ENCODE data around the gene CRIP1.

The CRIP1 gene

GRCh38 chr14:105486163-105486973 is at the start of gene CRIP1:
TSS of gene CRIP1 (plus strand) at chr14:105486886. CDS start at chr14:105487260, 374 bp downstream.
- DNase-seq = peak; percentile 55 to 71 (median 65)

- no peak for DNase-seq
Measured at GRCh38 chr14:105436891-105437722, 49.6 kb upstream of the CRIP1 start.

GRCh38 chr14:105437723-105438500 is 48.8 kb upstream of the CRIP1 start:
- no peak for DNase-seq

GRCh38 chr14:105439179-105439578 is 47.5 kb upstream of the CRIP1 start:
- DNase-seq = no peak

- no peak for DNase-seq
Measured at GRCh38 chr14:105439710-105440553, 46.8 kb upstream of the CRIP1 start.

GRCh38 chr14:105440554-105440900 is 46.2 kb upstream of the CRIP1 start:
- no peak for DNase-seq

GRCh38 chr14:105440992-105441391 is 45.7 kb upstream of the CRIP1 start:
- no peak for DNase-seq

GRCh38 chr14:105442125-105442524 is 44.6 kb upstream of the CRIP1 start:
- no peak for DNase-seq

GRCh38 chr14:105442834-105443233 is 43.9 kb upstream of the CRIP1 start:
- no peak for DNase-seq

GRCh38 chr14:105444859-105445258 is 41.8 kb upstream of the CRIP1 start:
- no peak for DNase-seq

- no peak for DNase-seq
Measured at GRCh38 chr14:105445290-105445689, 41.4 kb upstream of the CRIP1 start.

GRCh38 chr14:105445901-105446845 is 40.5 kb upstream of the CRIP1 start:
- DNase-seq = no peak

GRCh38 chr14:105446971-105447370 is 39.7 kb upstream of the CRIP1 start:
- no peak for DNase-seq

GRCh38 chr14:105447651-105448640 is 38.7 kb upstream of the CRIP1 start:
- no peak for DNase-seq

- peak; percentile 55 to 76 (median 65) for DNase-seq
Measured at GRCh38 chr14:105448706-105449111, 38.0 kb upstream of the CRIP1 start.

GRCh38 chr14:105449276-105450122 is 37.2 kb upstream of the CRIP1 start:
- no peak for DNase-seq

- no peak for DNase-seq
Measured at GRCh38 chr14:105450123-105450505, 36.6 kb upstream of the CRIP1 start.

GRCh38 chr14:105450864-105451720 is 35.6 kb upstream of the CRIP1 start:
- DNase-seq = no peak

Measured in suppressor macrophage treated with lipopolysaccharide for 1 hour (primary cell).